Endometrial microvascular endothelial cells (primary cell): Measurements from ENCODE around the gene ARHGAP11A. TPM values are rescaled to one million over a fixed set of nuclear protein-coding genes. Genes with fewer than 3 reads are reported as not detected.

Experiments
- in situ Hi-C: cut with HindIII; loops from 2 replicates; pipeline ENCODE4 v1.10.0; 2017; ENCODE audit warnings: low sequenced_read_pairs, low pct_unique_long_range_greater_than_20kb; ENCODE audit errors: inconsistent ontology term
- total RNA-seq: library from RNA; depleted of rRNA; stranded (reverse); fragments of >200 nt; gene quantifications from one replicate; pipeline ENCODE4 v1.2.3, GENCODE V29; 2015; ENCODE audit errors: inconsistent ontology term

Gene ARHGAP11A
- total RNA-seq, 1 donor from 2014 or later = 37.5 TPM

DNA sequence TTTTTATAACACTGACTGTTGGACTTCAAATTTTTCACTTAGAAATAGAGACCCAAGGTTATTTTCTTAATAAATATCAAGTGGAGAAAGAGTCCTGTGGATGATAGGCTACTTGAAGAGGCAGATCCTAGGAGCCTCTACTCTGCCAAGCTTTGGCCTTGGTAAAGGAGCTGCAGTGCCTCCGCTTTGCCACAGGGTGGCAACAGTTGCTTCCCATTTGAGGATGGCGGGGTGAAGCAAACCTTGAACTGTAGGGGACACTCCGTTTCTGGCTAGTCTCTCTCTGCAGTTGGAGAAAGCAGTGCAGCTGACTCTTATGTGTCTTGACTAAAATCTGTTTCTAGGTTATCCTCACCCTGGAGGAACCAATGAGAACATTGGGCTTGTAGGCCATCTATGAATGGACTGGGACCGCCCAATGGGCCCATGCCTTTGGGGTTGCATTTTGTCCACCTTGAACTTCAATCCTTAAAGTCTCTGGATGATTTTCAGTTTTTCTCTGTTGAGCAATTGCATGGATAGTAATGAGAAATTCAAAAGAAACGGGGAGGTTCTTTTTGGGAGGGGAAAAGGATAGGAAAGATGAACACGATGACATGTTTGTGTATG lies 36.0 kb downstream of the ARHGAP11A start:
- in situ Hi-C loops = no loop called here

DNA sequence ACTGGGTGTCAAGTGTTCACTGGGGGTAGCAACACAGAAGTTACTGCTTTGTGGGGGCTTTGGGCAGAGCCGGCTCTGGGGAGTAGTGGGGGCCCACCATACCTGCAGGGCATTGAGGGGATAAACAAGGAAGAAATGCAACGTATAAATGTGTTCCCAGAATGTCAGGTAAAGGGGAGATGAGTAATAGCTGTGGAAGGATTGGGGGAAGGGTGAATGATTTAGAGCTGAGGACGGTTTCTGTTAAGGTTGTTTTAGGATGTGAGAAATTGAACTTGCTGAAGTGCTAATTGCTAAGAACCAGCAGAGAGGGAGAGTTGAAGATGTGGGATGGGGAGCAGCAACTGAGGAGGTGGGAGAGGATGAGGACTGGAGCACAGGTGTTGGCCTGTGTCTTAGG lies 36.9 kb downstream of the ARHGAP11A start:
- in situ Hi-C loops = no loop called here

DNA sequence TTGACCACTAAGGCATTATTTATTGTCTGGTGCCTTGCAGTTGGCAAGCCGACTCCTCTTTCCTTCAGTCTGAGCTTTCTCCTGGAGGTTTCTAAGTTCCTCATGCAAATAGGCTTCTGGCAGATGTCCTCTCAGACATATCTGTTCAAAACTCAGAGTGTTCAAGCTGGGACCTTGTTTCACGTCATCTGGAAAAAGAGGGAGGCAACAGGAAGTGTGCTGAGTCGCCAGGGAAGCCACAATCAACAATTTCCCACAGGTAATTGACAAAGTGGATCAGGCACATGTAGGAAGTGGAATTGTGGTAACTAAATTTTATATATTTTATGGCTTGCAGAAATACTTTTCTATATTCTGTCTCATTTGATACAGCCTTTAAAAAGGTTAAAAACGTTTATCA lies 40.8 kb downstream of the ARHGAP11A start:
- in situ Hi-C loops = no loop called here

DNA sequence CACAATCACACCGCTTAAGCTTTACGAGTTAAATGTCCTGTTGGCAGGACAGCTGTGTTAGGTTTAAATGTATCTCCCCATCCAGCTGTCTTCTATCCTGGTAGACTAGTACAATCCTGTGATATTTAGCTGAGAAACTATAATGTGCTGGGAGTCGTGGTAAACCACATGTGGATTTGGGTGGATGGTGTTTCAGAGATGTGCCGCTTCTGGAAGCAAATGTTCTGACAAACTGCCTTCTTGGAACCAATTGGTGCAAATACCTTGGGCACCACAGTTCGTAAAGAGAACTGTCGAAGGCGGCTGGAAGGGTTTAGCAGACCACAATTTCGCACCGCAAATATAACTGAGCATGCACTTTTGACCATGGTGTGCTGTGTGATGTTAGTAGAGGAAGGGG lies 41.2 kb downstream of the ARHGAP11A start:
- in situ Hi-C loops = no loop called here

DNA sequence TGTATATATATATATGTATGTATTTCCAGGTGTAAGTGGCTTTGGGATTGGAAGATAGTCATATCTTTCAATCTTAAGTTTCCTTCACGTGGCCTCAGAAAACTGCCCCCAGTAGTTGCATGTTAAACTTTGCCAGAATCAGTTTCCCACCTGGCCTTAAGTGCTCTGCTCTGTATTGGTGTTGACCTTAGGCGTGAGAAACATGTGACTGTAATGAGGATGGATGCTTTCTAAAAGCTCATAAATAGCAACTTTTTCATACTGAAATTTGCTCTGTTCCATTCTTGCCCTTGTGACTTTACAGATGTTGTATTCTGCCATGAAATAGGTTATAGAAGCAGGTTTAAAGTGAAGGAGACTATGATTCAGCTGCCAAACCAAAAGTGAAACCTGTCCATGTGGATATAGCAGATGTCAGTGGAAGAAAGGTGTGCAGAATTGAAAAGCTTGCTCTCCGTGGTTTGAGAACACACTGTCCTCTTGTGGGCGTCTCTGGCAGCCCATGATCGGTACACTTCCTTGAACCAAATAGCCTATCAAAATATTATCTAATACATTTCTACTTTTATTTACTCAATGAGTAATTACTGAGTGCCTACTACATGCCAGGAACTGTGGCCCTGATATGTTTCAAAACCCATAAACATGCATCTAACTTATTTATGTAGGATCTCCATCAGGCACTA lies 42.0 kb downstream of the ARHGAP11A start:
- in situ Hi-C loops = no loop called here

DNA sequence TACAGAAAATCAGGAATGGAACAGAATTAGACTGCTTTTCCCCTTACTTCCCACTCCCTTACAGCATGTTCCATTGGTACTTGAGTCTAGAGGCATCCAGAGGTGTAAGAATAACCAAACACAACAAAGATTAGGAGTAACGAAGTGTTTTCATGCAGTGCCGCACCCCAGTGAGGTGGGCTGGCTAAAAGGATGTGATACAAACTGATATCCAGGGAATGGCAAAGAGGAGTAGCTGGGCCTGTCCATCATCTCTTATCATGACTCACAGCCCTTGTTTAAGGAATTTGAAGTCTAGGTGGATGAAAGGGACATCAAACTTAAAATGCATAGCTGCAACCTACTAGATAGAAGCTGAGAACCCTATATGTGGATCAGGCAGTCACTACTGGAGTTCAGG lies 42.6 kb downstream of the ARHGAP11A start:
- in situ Hi-C loops = no loop called here

DNA sequence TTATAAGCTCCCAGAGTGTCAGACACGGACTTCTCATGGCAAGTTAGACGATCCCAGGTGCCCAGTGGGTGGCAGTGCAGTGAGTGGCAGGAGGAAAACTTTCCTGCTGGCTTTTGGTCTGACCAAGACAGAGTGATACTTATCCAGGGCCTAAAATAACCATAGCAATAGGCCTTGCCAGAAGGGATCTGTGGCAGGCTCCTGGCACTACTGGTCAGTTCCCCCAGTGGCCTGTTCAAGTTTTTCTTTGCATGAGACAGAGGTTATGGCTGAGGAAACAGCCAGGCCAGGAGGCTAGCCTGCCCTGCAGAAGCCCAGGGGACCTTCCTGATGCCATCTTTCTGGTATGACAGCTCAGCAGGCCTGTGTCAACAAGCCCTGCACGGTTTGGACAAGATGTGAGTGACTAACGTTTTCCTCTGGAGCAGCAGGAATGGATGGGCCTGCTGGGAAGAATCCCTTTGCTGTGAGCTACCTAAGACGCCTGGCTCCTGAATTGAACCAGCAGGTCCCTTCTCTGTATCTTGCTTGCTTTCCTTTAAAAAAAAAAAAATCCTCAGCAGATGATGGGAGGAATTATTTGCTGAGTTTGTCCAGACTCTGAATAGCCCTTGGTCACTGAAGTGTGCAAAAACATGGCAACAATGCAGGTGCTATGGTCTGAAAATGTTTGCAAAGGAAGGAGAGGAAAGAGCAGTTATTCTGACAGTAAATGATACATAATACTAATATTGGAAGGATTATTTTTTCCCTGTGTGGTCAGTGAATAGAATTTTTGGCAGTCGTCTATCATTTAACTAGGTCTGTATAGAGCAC lies 44.2 kb downstream of the ARHGAP11A start:
- in situ Hi-C loops = no loop called here

DNA sequence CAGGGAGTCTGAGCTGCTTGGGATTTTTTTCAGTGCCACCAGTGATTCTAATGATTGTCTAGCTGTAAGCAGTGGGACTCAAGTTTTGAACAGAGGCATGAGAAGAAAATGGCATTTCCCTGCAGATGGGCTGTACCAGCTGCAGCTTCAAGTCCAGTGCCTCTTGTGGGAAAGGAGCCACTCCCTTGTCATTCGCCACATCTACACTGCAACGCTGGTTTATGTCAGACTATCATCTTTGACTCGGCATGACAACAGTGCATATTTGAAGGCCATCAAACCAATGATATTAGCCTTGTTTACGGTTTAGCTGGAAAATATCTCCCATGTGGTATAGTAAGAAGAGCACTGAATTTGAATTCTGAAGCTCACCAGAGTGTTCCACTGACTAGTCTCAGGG lies 48.4 kb downstream of the ARHGAP11A start:
- in situ Hi-C loops = no loop called here

DNA sequence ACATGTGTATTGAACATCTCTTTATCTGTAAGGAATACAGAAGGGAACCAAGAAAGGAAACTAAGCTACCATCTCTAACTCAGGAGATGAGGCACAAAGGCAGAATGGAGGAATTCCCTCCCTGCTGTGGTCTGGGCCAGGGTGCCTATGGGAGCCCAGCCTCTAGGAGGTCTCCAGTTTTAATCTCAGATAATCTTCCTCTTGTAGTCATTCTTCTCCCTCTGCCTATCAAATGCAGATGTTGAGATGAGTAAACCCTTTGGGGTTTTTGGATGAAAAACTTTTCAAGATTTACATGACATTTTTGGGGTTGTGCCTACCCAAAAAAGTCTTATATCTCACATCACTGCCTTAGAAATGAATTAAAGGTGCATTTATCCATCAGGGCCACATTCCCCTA lies 49.5 kb downstream of the ARHGAP11A start:
- in situ Hi-C loops = no loop called here

DNA sequence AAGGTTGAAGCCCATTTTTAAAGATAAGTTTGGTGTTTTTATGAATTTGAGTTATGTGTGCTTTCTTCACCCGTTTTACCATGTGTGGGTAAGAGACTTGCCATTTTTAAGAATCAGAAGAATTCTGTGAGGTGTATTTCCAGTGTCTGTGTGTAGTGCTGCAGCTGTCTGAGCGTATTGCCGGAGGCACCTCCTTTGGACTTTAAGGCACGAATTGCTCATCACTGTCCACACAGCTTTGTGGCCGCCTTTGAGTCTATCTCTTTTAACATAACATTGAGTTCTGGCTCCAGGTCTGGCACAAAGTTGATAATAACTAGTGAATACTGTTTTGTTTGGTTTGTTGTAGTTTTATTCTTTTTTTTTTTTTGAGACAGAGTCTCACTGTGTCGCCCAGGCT lies 52.0 kb downstream of the ARHGAP11A start:
- in situ Hi-C loops = no loop called here

DNA sequence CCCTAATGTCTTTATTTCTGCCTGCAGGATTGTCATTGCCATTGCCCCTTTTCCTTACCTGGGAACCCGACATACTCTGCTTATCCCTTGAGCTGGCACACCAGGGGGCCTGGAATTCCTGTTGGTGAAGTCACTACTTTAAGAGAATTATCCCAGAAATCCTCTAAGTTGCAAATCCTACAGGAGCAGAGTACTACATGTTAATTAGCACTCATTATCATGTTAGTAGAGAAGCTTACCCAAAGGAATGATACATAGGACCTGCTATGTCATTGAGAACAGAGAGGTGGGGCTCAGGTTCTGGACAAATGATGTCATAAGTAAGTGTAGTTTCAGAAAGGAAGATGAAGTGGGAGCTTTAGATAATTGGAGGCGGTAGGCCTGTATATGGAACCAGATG lies 53.6 kb downstream of the ARHGAP11A start:
- in situ Hi-C loops = no loop called here

DNA sequence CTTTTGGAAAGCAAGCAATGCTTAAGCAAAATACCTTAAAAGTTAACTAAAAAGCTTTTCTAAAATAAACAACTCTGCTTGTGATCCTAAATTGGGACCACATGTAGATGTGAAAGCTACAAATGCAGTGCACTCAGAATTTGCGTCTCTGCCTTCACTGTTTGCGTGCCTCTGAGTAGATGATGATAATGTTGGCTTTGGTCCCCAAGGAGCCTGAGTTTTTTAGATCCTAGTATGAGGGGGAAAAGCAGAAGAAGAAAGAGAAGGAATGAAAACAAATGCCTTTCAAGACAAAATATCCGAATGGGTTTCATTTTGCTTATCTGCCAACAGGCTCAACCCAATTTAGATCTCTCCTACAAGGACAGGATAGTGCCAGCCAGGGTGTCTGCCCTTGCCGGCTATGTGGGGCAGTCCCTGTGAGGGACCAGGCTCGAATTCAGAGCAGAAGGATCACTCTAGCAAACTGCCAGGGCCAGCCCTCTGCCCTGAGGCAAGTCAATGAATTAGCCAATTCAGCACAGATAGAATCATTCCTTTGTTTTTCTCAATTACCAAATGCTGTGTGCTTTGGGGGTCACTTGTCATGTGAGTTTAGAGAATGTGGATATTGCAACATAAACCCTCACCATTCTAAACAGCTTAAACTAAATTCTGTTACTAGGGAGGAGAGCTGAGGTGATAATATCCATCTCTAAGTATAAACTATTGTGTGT lies 54.8 kb downstream of the ARHGAP11A start:
- in situ Hi-C loops = no loop called here

DNA sequence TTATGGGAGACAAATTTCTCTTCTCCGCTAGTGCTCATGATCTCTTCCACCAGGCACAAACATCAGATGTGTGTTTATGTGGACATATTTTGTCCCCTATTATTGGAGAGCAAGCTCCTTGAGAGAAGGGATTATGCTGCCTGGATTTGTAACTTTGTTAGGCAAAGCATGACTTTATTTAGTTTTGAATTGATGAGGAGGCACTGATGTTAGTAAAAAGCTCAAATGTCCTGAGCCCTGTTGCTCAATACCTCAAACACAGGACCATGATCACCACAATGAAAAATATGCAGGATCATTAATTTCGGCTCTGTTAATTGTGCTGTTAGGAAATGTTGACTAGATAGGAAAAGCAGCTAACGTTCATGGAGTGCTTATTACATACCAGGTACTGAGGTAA lies 55.3 kb downstream of the ARHGAP11A start:
- in situ Hi-C loops = no loop called here

DNA sequence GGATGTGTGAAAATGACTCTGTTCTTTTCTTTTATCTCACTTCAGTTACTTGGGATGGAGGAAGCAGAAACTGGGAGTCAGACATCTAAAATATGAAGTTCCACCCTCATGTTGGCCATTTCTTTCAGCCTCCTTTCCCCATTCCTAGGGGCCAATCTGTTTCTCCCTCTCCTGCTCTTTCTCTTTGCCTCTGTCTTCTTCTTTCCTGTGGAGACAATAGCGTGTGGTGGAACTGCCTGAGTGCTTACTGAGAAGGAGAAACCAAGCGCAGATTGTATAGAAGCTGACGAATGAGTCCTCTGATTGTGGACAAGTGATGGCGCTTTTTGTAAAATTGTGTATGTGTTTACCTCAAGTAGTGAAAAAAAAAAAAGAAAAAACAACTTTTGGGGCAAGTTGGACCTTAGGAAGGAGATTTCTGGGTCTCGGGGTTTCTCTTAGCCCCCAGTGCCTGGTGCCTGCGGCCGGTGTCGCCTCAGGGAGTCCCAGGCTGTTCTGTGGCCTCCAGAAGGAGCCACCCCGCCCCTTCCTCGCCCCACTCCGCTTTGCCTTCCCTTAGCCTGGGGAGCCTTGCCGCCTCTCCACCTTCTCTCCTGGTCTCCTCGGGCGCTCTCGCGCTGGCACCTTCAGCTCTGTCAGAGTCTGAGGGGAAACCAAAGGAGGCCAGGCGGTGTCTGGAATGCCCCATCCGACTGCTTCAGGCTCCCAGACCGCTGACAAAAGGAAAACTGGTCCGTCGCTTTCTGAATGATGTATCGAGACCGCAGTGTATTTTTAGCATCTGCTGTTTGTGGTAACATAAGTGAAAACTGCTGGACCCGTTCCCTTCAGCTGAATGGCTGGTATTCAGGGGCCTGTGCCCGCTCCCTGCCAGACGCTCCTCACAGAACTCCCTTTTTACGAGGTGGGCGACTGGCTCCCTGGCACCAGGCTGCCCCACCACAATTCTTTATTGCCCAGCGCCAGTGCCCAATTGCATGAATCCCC lies 56.3 kb downstream of the ARHGAP11A start:
- in situ Hi-C loops = no loop called here

DNA sequence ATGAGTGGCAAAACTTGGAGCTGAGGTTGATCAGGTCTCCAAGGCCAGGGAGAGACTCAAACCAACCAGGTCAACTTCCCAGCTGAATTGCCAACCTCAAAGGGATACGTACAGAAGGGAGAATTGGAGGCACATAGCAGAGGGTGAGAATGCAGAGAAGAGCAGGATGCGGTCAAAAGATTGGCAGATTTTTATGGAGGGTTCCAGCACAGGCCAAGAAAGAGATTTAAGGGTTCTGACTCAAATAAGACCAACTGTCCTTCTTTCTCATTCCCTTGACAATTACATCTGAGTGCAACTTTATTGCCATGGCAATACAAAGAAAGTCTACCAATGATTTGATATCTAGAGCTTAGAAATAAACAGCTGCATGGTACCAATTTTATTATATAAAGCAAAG lies 59.4 kb downstream of the ARHGAP11A start:
- in situ Hi-C loops = no loop called here

DNA sequence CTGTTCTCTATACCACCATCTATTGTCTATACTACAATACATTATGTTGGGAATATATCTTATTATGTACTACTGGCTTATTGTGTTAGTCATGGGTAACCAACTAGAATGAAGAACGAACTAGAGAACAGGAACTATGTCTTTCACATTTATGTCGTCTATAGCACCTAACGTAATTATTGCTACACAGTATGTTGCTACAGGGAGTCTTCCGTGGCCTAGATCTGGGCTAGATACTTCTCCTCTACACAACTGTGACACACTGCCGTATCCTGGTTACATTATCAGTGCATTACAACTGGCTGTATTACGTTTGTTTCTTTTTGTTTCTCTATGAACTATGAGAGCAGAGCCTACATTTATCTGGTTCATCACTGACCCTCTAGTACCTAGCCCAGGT lies 60.2 kb downstream of the ARHGAP11A start:
- in situ Hi-C loops = no loop called here

DNA sequence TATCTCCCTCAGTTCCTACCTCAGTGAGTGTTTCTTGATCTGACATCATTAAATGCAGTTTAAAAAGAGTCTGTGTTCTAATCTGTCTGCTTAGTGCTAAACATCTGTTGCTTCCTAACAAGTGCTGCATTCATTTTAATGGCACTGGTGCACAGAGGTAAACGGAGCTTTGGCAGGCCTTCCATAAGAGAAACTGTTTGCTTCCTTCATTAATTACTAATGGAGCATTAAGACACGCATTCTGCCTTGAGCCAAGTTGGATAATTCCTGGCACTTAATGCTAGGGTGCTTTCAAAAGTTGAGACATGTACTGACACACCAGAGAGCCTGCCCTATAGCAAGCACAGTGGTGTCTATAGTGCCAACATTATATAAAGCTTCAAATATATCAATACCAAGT lies 60.9 kb downstream of the ARHGAP11A start:
- in situ Hi-C loops = no loop called here

DNA sequence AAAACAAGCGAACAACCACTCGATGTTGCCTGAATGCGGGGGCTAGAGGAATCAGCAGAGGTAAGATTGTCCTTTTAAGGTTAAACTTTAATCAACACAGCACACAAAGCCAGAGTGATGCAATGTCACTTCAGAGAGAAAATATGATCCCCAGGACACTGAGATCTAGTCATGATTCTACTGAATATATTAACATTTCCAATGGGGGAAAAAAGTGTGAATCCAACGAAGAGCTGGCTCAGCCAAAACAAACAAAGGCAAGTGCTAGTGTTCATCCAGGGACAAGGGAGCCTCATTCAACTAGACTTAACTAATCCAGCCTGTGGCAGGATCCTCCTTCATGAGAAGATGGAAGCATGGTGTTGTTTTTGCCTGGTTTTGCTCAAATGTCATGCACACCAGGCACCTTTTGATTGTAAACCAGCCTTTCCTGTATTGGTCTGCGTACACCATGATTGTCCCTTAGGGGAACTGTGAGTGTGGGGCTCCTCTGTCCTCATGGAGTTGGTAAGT lies 62.0 kb downstream of the ARHGAP11A start:
- in situ Hi-C loops = no loop called here
